ENCODE data around the gene TMEM192. TPM values are rescaled to one million over a fixed set of nuclear protein-coding genes. Genes with fewer than 3 reads are reported as not detected.

Gene TMEM192
- total and polyA plus RNA-seq, 2 experiments from 2014 or later: 6.9 to 10.8 TPM

- no peak for TF ChIP-seq CTCF (conservative IDR thresholded peaks at IDR 0.05; ENCODE audit: low read depth in 2 of 2)
- TF ChIP-seq ZNF114 (CRISPR knock-in tag; IDR thresholded peaks at IDR 0.05): no peak
- no peak for TF ChIP-seq ZNF331 (CRISPR knock-in tag; IDR thresholded peaks at IDR 0.05; ENCODE audit: low read depth)
- no peak for TF ChIP-seq POLR2AphosphoS5 (IDR thresholded peaks at IDR 0.05; ENCODE audit: low read depth)
- no peak for TF ChIP-seq EZH2phosphoT487 (IDR thresholded peaks at IDR 0.05; ENCODE audit: unreplicated experiment)
- TF ChIP-seq JUNB (IDR thresholded peaks at IDR 0.05; ENCODE audit: unreplicated experiment): no peak
Observed at GRCh38 chr4:165158762-165159161, 46.1 kb upstream of the TMEM192 start (continued).

DNA sequence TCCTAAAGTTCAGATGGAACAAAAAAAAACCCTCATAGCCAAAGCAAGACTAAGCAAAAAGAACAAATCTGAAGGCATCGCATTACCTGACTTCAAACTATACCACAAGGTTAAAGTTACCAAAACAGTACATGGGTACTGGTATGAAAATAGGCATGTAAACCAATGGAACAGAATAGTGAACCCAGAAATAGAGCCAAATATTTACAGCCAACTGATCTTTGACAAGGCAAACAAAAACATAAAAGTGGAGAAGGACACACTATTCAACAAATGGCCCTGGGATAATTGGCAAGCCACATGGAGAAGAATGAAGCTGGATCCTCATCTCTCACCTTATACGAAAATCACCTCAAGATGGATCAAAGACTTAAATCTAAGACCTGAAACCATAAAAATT lies 44.2 kb upstream of the TMEM192 start:
- Histone ChIP-seq H3K27ac (ENCODE audit: low read depth) (no peak overlapping the region), H4K20me1 (replicated peaks; ENCODE audit: insufficient read depth) (no peaks in the 10 kb centered on the region), H3K9me2 (ENCODE audit: insufficient read depth) (no peaks in the 10 kb centered on the region; the same call in 1 of the 2 replicates), H3F3A (replicated peaks; ENCODE audit: low read depth) (no peaks in the 10 kb centered on the region), H3K79me2 (replicated peaks; ENCODE audit: insufficient read depth) (no peaks in the 10 kb centered on the region), H3K4me3 (no peak overlapping the region), H3K36me3 (ENCODE audit: insufficient read depth) (0 out of 2 replicates have a peak, but pooled peaks cover 3% of the 10 kb centered on the region), H2AFZ (no peak overlapping the region), H3K4me2 (no peak overlapping the region), H3K4me1 (ENCODE audit: insufficient read depth) (no peaks in the 10 kb centered on the region), H3K27me3 (ENCODE audit: insufficient read depth) (no peaks in the 10 kb centered on the region)
- DNase-seq (ENCODE audit: low spot score) (no peak), ATAC-seq (no peak)
- Mint-ChIP-seq H3K4me3 (no peak overlapping the region), H3K36me3 (ENCODE audit: low read depth) (no peaks in the 10 kb centered on the region), H3K9me3 (peaks cover 6% of the 10 kb centered on the region; the same call in 1 of the 3 replicates), H3K4me1 (no peaks in the 10 kb centered on the region), H3K27ac (no peak overlapping the region), H3K27me3 (ENCODE audit: insufficient read depth, low read depth, poor library complexity) (no peaks in the 10 kb centered on the region)
- no peak for TF ChIP-seq NANOG (IDR thresholded peaks at IDR 0.05; ENCODE audit: borderline replicate concordance)

DNA sequence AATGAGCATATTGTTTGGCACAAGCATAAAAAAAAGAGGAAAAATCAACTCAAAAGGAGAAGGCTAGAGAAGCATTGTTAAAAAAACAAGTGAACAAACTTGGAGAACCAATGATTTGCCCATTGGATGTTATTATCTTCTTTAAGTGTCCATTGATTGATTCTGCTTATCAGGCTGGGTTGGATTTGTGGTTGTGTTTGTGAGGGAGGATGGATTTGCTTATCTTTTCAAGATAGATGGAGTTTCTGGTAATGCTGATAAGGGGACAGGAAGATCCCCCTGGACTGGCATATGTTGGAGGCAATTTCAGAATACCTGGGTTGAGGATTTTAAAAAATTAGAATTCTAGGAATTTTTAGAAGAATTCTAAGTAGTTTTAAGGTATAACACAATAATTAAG lies 41.8 kb upstream of the TMEM192 start:
- Mint-ChIP-seq H3K36me3 (ENCODE audit: low read depth) (no peaks in the 10 kb centered on the region), H3K27me3 (ENCODE audit: insufficient read depth, low read depth, poor library complexity) (no peaks in the 10 kb centered on the region)
- no peak for ATAC-seq
- TF ChIP-seq CTCF (conservative IDR thresholded peaks at IDR 0.05; ENCODE audit: low read depth in 2 of 2) (no peak), CREB1 (CRISPR knock-in tag; IDR thresholded peaks at IDR 0.05; ENCODE audit: low read depth) (no peak), EZH2 (IDR thresholded peaks at IDR 0.05; ENCODE audit: low read depth, unreplicated experiment) (no peak), ZNF114 (CRISPR knock-in tag; IDR thresholded peaks at IDR 0.05) (no peak), POLR2AphosphoS5 (IDR thresholded peaks at IDR 0.05; ENCODE audit: low read depth) (no peak), EZH2phosphoT487 (IDR thresholded peaks at IDR 0.05; ENCODE audit: unreplicated experiment) (no peak), STAT1 (IDR thresholded peaks at IDR 0.05; ENCODE audit: unreplicated experiment) (no peak), NANOG (IDR thresholded peaks at IDR 0.05; ENCODE audit: borderline replicate concordance) (no peak), ETS1 (IDR thresholded peaks at IDR 0.05) (no peak)

More for the DNA sequence above, 41.8 kb upstream of the TMEM192 start:
- H3K4me3 ChIP-seq: no peak overlapping the region
- DNase-seq (ENCODE audit: low spot score): no peak
- Mint-ChIP-seq H3K9me3 (peaks cover 6% of the 10 kb centered on the region; the same call in 1 of the 3 replicates), H3K4me3 (no peak overlapping the region), H3K27ac (no peak overlapping the region), H3K4me1 (no peaks in the 10 kb centered on the region)
- H3K4me2 ChIP-seq: no peak overlapping the region
- no peak overlapping the region for H3K27ac ChIP-seq (ENCODE audit: low read depth)
- H3F3A ChIP-seq (replicated peaks; ENCODE audit: low read depth): no peaks in the 10 kb centered on the region
- H3K36me3 ChIP-seq (ENCODE audit: insufficient read depth): 0 out of 2 replicates have a peak, but pooled peaks cover 3% of the 10 kb centered on the region
- no peaks in the 10 kb centered on the region for H3K27me3 ChIP-seq (ENCODE audit: insufficient read depth)
- H4K20me1 ChIP-seq (replicated peaks; ENCODE audit: insufficient read depth): no peaks in the 10 kb centered on the region
- H3K9me2 ChIP-seq (ENCODE audit: insufficient read depth): no peaks in the 10 kb centered on the region; the same call in 1 of the 2 replicates
- H3K4me1 ChIP-seq (ENCODE audit: insufficient read depth): no peaks in the 10 kb centered on the region
- no peaks in the 10 kb centered on the region for H3K79me2 ChIP-seq (replicated peaks; ENCODE audit: insufficient read depth)
- H2AFZ ChIP-seq: no peak overlapping the region

All from GM23338 (cell line).